HK-2 (cell line): Measurements from ENCODE around the gene JAZF1.

Experiments
- DNase-seq: peaks from one replicate; pipeline ENCODE4 v3.0.0-alpha.2; 2018; ENCODE audit not compliant: unreplicated experiment

Gene JAZF1

DNA sequence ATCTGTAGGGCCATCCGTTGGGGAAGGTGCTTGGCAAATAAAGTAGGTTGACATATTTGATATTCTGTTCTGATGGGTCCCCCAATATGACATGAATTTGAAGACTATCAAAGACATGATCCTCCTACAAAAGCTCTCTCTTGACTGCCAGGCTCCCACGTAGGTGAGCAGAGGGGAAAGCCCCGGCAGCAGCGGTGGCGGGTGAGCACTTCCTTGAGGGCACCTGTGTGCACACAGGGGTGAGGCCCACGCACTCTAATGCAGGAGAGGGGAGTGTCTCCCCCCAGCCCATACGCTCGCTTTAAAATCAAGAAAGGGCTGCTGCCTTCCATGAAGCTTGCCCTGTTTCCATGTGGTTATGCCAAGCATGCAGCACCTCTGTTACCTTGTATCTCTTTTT lies 340.3 kb downstream of the JAZF1 start:
- no peak for DNase-seq

DNA sequence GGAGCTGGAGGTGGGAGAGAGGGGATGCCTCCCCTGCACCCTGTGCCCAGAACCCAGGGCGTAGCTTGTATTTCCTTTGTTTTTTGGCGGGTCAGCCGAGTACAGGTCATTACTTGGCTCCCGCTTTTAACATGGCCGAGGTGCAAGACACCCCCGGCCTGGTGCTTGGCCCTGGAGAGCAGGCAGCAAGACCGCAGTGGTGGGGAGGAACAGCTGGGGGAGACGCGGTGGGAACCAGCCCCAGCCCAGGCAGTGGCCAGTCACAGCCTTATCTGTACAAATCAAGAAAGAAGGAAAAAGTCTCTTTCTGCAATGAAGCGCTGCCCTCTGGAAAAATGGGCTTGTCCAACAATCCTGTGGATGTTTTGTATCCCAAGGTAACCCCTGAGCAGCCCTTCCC lies 341.5 kb downstream of the JAZF1 start:
- DNase-seq = no peak

DNA sequence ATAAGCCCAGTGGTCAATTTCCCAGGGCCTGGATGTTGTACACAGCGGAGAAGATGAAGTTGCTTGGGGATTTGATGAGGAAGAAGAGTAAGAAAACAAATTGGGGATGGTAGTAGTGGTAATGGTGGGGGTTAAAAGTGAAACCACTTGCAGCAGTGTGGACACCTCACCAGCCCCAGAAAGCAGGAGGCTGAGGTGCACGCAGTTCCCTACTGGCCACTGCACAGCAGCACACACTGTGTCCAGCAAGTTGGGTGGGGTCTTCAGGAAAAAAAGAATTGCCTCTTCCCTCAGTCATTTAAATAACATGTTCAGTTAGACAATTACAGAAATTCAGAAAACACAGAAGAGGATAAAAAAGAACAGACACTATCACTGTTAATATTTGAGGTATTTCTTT lies 344.1 kb downstream of the JAZF1 start:
- DNase-seq = no peak

DNA sequence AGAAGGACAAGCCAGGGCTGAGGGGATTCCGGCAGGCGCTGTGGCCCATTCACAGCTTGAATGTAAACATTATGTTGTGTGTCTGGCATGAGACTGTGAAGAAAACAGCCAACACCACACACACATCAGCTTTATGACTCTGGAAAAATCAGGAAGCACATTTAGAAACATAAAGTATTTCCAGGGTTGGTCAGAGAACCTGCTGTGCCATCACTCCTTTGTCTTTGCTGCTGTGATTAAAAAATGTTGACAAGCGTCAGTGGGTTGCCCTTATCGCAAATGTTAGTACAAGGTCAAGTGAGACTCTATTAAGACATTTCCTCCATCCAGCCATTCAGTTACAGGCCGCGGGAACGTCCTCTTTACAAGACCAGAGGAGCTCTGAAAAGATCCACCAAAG lies 345.2 kb downstream of the JAZF1 start:
- no peak for DNase-seq

DNA sequence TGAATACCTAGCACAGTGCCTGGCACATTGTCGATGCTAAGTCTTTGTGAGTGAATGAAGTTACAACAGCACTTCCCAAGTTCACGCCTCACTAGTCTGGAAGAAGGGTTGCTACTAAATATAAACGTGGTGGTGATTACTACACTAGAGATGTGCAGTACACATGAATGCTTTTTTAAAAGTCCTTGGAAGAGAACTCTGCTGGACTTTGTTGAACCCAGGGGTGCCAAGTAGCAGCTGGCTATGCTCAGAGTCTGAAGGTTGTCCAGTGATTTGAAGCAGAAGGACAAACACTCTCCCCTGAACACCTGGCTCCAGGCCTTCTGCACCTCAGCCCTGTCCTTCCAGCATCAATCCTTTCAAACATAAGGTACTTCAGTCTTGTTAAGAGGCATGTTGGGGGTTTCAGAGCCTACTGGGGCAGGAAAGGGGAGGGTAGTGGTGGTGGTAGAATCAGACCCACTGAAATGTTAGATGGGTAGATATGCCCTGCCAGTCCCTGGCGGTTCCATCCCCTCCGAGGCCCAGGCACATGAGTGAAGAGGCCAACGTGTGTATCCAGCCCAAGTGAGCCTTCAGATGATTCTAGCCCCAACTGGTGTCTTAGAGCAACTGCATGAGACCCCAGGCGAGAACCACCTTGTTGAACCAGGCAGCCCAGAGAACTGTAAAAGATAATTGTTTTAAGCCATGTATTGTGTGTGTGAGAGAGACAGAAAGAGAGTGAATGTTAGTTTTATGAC lies 346.2 kb downstream of the JAZF1 start:
- no peak for DNase-seq

DNA sequence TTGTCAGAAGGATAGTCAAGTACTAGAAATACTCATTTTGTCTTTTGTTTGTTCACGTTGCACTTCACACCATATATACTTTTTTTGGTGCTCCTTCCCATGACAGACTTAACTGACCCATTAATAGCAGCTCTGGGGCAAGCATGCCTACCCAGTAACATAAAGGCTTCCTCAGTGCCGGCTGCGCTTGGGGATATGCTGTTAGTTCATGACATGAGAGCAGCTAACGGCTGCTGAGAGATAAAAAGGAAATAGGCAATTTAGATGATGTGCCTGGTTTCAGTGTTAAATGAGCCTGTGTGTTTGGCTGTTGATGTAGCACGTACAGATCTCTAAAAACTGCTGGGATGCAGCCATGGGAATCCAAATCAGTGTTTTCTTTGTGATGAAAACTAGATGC lies 354.2 kb downstream of the JAZF1 start:
- no peak for DNase-seq

DNA sequence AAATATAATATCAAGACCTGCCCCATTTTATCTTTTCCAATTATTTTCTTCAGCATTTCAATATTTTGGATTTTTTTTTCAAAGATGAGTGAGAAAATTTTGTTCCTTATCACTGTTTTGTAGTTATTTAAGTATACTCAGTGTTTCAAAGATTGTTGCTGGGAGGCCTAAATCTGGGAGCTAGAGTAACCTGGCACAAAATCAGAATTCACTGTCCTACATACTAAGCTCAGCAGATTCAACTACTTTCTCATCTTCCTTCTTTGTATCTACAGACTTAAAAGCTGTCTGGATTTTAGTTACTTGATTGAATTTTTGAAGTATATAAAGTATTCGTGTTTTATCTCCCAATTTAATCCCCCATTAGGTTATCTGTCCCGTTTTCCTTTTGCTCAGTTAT lies 354.7 kb downstream of the JAZF1 start:
- no peak for DNase-seq

DNA sequence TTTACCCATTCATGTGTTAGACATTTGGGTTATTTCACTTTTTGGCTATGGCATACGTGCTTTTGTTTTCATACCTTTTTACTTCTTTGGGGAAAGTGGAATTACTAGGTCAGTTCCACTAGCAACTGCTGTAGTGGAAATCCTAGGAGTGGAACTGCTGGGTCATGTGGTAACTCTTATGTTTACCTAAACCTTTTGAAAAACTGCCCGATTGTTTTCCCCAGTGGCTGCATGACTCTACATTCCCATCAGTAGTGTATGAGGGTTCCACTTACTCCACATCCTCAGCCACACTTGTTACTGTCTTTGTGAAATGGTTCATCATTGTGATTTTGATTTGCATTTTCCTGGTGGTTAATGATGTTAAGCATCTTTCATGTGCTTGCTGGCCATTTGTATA lies 358.4 kb downstream of the JAZF1 start:
- DNase-seq = no peak

DNA sequence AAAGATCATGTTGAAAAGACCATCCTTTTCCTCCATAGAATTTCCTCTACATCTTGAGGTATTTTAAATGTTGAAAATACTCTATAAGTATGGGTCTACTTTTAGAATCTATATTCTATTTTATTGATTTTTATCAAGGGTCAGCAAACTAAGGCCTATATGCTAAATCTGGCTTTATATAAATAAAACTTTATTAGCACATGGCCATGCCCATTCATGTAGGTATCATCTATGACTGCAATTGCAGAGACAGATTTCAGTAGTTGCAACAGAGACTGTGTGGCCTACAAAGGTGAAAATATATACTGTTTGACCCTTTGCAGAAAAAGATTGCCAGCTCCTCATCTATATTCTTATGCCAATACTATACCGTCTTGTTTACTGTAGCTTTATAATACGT lies 367.9 kb downstream of the JAZF1 start:
- DNase-seq = no peak

DNA sequence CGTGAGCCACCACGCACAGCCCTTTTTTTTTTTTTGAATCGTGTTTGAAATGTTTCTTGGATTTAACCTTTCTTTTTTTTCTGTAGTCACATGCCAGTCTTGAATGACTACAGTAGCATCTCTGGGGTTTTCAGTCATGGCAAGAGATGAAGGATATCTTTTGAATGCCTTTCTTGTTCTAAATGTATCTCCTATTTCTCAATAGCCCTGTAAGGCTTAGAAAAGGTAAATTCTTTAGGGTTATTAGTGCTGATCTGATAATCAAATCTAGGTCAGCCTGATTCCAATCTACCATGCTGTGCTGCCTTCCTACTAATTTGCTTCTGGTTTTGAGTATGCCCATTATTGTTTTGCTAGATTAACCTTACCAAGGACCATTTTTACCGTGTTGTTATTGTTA lies 370.4 kb downstream of the JAZF1 start:
- DNase-seq = no peak

DNA sequence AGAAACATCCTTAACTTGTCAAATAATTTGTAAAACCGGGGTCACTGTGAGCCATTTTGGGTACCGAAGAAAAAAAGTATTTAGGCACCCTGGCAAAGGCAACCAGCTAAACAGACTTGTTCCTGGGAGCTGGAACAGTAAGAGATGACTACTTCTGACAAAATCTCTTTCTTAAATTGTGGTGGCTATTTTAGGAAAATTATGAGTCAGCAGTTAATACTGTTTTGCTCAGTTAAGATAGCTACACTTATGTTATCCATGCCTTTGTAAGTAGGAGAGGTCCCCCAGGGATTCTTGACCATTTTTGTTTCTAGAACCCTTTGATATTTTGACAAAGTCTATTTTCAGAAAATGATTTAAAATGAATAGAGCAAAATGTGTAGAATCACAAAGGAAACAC lies 372.0 kb downstream of the JAZF1 start:
- DNase-seq = no peak

GRCh38 chr7:27804139-27804538 lies 376.5 kb downstream of the JAZF1 start:
- no peak for DNase-seq

- DNase-seq = no peak
These were observed 377.6 kb downstream of the JAZF1 start for GRCh38 chr7:27802999-27803398.

DNA sequence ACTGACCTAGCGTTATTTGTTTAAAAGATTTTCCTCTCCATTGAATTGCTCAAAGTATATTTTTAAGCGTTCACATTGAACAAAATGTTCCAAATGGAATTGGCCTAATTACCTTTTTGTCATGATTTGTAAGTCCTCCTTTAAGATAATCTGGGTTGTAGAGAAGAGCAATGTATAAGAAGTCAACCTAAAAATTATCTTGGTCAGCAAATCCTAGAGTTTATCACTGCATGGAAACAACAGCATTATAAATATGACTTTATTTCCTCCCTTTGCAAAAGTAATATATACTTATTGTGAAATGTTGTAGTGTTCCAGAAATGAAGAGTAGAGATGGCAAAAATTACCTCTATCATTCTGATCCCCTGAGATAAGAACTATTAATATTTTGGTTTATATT lies 381.4 kb downstream of the JAZF1 start:
- DNase-seq = no peak

DNA sequence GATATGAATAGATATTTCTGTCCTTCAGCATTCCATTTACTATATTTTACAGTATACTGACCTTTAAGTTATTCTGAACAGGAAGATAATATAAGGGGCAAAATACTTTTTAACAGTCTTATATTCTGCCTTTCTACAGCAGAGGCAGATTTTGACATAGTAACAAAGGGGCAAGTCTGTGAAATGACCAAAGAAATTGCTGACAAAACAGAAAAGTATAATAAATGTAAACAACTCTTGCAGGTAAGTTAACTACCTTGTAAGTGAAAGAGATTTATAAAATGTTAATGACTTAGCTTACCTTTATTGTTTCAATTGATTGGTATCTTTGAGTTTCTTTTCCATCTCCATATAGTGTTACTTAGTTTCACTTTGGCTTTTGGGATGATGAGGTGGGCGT lies 384.6 kb downstream of the JAZF1 start:
- DNase-seq = no peak

GRCh38 chr7:27793780-27794179 lies 386.8 kb downstream of the JAZF1 start:
- no peak for DNase-seq

GRCh38 chr7:27788437-27788836 lies 392.2 kb downstream of the JAZF1 start:
- no peak for DNase-seq

GRCh38 chr7:27784399-27785053 lies 396.1 kb downstream of the JAZF1 start:
- DNase-seq = no peak

DNA sequence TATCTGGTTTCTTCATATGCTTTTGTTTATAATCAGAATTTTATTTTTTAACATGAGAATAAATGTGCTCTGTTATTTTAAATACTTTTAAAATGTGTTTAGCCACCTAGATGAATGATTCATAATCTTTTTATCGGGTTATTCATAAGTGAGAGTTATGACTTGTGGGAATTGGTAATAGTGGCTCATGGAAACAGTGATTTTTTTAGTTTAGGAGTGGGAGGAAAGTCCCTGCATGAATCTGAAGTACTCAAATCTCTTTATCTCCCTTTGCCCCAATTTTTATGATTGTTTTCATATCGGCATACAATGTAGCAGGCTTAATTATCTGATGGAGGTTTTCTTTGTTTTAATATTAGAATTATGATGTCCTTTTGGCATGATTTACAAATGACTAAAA lies 397.7 kb downstream of the JAZF1 start:
- DNase-seq = no peak

- DNase-seq = no peak
These were observed 399.4 kb downstream of the JAZF1 start for GRCh38 chr7:27781188-27781587.
